GM18873 (cell line): Measurements from ENCODE around the gene ZNF608.

Source experiments
- ATAC-seq: cut with Tn5 transposase; IDR thresholded peaks from one replicate; pipeline ENCODE4 v1.9.1; 2021; ENCODE audit warnings: mild to moderate bottlenecking, moderate library complexity, moderate number of reproducible peaks; ENCODE audit not compliant: unreplicated experiment, low FRiP score

Gene ZNF608, protein sequence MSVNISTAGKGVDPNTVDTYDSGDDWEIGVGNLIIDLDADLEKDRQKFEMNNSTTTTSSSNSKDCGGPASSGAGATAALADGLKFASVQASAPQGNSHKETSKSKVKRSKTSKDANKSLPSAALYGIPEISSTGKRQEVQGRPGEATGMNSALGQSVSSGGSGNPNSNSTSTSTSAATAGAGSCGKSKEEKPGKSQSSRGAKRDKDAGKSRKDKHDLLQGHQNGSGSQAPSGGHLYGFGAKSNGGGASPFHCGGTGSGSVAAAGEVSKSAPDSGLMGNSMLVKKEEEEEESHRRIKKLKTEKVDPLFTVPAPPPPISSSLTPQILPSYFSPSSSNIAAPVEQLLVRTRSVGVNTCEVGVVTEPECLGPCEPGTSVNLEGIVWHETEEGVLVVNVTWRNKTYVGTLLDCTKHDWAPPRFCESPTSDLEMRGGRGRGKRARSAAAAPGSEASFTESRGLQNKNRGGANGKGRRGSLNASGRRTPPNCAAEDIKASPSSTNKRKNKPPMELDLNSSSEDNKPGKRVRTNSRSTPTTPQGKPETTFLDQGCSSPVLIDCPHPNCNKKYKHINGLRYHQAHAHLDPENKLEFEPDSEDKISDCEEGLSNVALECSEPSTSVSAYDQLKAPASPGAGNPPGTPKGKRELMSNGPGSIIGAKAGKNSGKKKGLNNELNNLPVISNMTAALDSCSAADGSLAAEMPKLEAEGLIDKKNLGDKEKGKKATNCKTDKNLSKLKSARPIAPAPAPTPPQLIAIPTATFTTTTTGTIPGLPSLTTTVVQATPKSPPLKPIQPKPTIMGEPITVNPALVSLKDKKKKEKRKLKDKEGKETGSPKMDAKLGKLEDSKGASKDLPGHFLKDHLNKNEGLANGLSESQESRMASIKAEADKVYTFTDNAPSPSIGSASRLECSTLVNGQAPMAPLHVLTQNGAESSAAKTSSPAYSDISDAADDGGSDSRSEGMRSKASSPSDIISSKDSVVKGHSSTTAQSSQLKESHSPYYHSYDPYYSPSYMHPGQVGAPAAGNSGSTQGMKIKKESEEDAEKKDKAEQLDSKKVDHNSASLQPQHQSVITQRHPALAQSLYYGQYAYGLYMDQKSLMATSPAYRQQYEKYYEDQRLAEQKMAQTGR (N-terminal part only)

DNA sequence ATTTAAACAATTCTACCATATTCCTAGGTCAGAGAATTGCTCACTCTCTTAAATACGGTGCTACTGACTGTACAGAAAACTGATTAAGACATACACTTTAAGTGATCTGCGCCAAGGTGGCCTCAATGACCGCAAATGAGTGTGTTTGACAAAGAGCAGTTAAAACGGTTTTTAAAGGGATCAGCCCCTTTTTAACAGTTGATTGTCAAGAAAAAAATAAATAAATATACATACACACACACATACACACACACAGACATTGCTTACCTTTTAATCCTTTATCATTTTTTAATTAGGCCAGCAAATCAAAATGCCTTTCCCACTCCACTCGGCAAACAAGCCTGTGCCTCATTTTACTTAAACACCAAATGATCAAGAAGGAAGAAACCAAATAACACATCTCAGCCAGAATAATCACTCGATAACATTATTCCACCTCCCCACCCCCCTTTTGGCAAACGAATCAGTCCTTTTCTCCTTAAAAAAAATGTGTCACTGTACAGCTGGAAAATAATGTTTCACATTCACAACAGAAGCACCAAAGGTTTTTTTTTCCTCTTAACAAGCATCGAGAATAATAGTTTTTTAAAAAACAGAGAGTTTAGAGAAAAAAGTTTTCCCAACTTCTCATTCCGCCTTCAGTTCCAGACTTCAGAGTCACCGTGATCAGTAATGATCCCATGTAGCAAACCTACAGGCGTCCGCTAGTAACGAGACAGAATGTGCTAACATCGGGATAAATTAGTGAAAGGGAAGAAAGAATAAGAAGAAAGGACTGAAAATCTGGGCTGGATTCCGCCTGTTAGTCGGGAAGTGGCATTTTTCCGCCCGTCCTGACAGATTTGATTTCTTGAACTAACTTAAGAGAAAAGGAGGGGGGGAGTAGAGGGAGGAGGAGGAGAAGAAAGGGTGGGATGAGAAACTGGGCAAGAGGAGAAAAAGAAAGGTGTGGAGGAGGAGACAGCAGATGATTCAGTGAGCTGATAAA lies at the start of gene ZNF608:
Gene ZNF608, minus strand, starts transcription at position 712 of the 988 bp plus-strand sequence. CDS start 1,650 bp downstream, outside the sequence.
- no peak for ATAC-seq

DNA sequence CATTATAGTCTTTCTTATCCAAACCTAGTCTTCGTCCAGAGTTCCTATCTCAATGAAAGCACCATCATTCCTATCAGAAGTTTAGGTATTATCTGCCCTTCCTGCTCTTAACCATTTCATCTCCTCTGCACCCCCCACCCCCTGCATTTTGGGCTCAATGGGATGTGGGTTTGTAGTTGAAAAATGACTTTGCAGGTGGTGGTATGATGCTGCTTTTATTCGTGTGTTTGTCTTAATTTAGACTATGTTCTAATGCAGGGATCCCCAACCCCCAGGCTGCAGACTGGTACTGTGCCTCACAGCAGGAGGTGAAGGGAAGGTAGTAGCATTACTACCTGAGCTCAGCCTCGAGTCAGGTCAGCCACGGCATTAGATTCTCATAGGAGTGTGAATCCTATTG lies 49.4 kb upstream of the ZNF608 start:
- no peak for ATAC-seq

DNA sequence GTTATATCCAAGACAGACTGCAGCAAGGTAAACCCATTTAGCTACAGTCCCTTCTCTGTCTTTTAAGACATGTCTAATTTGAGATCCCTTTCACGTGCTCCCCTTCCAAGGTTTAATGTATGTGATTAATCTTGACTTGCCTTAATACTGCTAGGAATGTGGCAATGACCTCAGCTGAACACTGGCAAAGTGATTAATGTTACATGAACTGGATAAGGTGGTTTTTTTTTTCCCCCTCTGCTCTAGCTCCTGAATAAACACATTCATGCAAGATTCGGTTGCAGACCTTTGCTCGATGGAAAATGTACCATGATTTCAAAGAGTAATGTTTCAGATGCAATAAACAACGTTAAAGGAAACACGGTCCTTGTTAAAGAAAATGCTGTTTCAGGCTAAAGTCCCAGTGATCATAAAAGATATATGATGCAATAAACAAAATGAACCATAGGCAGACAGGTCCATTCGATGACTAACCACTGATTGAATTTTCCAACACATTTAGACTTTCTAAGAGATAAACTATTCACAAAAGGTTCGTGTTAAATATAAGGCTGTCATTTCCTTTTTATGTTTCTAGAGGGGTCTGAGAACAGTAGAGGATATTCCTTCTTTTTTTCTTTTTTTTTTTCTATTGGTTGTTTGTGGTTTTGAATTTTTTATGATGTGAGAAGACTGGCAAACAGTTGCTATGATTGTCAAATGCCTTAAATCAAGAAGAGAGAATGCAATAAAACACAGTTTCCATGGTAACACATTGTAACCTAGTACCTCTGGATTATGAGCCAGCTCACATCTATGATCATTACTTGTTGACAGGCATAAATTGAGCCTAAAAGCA lies 44.7 kb upstream of the ZNF608 start:
- no peak for ATAC-seq

DNA sequence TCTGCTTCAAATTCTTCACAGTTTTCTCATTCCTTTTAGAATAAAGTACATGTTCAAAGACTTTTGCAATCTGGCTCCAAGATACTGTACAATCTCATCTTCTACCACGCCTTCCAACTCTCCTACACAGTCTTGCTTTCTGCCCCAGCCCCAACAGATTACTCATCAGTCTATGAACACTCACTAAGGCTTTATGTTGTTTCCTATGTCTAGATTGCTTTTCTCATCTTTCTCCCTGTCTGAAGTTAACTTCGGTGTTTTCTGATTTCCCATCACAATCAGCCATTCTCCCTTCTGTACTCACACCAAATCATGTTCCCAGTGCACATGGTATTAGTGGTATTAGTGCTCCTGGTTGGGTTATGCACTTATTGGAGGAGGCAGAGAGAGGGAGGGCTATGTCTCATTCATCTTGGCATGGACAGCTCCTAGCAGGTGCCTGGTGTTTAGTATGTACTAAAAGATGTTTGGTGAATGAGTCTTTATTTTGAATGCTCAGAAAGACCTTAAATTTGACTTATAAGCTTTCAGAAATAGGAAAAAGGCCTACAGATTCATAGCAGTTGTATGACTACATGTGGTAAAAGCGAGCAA lies 44.0 kb upstream of the ZNF608 start:
- ATAC-seq: no peak

DNA sequence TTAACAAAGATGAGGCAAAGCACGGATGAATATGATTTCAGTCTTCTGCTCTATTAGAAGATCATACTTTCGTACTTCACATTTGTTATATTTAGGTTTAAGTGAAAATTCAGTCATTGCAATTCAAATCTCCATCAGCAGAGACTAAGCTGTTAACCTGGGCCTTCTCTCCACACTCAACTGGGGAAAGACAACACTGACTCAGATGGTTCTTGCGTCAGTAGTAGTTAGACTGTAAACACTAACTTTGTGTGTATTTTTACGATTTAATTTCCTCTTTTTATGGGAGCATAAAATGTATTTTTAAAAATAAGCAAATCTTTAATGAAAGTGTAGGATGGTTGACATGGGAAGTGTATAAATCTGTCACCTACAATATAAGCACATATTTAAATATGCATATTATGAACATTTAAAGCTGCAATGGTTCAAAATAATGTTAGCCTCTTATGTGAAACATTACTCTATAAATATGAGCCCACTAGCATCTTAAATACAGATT lies 42.7 kb upstream of the ZNF608 start:
- ATAC-seq: no peak

DNA sequence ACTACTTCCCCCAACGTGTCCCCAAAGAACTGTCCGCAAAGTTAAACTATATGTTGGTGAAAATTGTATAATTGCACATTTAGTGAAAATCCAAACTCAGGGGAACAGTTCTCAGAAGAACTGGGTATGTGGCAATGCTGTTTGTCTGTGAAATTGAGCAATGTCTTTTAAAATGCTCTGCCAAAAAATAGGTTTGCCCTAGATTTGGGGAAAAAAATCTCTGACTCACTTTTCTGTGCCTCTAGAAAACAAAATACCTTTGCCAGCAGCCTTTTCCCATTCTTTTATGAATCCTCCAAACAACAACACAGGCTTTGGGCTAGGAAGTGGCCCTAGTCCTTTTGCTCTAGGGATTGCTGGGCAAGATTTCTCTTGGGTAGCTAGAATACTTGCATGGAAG lies 37.4 kb upstream of the ZNF608 start:
- no peak for ATAC-seq

DNA sequence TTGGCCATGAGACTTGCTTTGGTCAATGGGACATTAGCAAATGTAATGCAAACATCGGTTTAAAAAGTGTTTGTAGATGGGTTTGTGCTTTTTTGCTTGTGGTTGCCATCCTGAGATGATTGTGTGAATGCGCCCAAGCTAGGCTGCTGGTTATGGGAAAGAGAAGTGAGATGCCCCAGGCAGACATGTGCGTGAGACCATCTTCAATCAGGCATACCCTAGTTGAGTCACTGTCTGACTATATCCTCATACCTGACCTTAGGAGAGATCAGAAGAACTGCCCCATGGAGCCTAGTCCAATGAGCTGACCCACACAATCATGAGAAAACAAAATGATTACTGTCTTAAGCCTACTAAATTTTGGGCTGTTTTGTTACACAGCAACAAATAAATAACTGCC lies 36.8 kb upstream of the ZNF608 start:
- no peak for ATAC-seq

DNA sequence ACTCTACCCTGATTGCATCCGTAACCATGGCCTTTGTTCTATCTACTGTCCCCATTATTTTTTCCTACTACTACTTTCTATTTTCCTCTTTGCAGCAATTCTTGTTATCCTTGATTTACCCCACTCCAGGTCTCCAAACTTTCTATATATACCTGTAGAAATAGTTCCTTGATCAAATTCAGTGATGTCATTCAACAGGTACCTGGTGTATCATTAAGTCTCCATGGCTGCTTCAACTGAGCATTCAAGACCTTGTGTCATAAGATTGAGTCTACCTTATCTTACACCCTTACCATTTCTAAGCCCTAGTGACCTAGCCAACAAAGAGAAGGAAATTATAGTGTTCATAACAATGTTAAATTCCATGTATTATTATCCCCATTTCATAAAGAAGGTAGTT lies 35.8 kb upstream of the ZNF608 start:
- ATAC-seq: no peak

DNA sequence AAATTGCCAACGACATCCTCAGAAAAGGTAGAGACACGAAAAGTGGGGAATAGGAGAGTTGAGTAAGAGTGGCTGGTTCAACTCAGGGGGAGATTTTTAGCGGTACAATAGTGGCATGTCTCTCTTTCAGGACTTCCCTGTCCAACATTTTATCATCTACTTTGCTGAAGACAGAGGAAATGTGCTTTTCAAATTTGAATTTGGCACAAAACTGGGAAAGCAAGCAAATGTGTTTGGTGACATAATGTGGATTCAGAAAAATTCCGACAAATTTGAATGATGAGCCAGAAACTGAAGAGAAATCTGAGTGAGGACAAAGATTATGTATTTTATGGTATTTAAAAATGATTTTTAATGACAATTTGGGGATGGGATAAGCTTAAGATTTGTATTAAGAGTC lies 33.6 kb upstream of the ZNF608 start:
- no peak for ATAC-seq

DNA sequence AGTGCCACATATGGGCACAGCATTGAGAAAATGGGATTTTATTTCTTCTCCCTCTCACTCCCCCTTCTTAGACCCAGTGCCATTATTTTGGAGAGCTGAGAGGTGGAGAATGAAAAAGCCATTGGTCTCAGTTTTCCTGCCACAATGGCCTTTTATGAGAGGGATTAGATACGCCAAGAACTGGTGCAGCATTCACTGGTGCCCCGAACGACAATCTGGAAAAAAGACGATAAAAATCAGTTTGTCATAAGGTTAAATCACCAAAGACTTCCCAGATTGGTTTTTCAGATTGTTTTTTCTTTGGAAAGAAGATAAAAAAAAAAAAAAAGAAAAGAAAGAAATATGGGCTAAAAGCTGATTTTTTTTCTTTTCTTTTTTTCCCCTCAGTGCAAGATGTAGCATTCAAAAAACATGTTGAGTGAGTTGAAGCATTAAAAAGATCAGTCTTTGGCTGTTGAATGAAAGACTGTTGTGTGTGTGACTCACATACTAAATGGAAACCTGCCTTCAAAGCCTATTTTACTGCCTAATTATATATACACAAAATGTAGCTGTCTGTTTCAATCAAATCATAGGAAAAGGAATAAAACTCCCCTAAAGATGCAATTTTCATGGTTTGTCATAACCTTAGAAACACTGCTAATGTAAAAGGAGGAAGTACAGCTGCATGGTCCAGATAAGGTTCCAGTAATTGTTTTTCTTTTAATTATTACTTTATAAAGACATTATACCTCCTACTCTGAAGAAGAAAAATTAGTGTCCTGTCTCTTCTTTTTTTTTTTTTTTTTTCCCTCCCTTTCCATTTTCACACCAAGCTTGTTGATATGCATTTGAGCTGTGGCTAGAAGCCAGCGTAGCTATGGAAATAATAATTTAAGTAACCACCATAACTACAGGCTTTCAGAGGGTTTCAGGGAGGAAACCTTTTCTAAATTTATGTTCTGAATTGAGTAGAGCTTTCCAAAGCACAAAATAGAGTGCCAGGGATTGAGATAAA lies 27.2 kb upstream of the ZNF608 start:
- ATAC-seq: no peak

DNA sequence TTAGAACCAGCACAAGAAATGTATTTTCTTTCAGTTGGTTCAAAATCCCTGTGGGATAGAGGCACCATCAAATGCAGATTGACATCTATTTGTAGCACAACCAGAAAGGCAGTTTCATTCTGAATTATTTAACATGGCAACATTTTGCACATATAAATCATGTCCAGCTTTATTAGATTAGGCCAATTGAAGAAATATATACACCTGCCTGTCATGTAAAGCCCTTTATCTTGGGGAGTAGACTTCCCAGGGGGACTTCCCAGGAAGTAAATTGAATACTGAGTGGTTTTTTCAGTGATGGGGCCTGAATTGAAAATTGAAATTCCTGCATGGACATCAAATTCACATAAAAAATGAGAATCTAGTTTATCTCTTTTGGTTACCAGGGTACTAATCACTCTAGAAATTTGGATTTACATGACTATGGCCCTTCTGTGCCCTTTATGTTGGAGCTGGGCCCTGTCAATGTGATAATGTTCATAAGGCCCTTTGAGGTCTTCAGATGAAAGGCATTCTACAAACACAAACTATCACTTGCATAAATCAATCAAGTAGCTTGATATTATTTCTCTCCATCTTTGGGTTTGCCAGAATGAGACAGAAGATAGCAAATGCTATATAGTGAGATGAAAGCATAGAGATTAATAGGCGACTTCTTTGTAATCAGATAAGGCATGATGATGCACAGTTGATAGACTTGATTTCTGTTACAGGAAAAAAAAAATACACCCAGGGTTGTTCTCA lies 26.2 kb upstream of the ZNF608 start:
- ATAC-seq: no peak

DNA sequence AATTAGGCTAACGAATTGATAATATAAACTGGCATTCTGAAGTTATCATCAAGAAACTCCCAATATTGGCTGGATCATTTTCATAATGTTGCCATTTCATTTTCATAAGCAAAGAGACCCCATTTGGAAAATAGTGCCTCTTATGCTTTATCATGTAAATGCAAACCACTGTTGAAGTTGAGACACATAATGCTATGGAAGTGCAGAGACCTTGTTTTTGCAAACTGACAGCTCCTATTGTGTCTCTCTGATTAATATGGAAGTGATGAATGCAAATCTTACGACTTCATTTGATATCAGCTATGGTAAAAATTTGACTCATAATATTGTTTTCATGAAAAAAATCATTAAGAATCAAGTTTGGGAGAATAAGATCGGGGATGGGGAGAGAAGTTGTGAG lies 25.3 kb upstream of the ZNF608 start:
- ATAC-seq: no peak

DNA sequence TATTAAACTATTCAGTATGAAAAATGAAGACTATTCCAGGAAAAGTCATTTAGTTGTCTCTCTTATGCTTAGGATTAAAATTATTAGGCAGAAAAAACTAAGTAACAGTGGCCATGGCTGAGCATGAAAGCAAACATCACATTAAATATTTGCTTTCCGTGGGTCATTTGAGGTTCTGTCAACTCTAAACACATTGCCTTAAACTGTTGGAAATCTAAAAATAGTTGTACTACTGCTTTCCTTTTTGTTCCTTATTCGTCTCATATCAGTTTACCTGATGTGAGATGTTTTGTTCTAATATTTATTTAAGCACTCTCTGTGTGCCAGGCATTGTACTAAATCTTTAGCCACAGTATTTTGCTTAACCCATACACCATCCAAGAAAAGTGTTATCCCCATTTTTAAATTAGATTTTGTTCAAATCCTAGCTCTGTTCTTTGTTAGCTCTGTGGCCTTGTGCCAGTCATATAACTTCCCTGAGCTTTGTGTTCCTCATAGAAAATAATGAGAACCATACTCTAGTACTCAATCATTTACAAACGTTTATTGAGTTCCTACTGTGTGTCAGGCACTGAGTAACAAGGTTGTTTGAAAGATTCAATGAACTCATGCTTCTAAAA lies 18.7 kb upstream of the ZNF608 start:
- no peak for ATAC-seq

DNA sequence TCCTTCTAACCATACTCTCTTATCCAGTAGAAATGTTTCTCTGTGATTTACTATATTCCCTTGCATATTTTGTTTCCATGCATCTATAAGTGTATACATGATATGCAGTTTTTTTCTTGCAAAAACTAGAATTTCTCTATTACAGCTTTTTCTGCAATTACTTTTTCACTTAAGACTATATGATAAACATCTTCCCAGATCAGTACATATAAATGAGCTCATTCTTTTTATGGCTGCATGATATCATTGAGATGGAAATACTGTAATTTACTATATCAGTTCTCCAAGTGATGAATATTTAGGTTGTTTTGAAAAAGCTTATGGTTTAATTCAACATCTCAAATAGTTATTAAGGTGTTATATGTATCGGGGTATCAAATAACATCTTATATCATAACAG lies 18.1 kb upstream of the ZNF608 start:
- ATAC-seq: no peak

DNA sequence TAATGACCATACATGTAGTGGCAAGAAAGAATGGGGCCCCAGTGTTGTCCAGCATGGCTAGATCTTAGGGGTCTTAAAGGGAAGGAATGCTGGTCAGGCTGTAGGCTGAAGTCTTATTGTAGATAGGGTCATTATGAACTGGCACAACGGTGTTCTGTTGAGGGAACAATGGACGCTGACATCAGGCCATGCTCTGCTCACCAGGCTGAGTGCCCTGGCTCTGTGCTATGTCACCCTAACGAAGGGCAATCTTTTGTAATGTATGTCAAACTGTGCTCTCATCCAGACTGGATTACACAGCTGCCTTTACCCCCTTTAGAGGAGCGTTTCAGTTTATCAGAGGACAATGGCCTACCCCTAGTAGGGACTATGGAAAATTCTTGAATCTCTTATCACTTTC lies 14.6 kb upstream of the ZNF608 start:
- no peak for ATAC-seq

DNA sequence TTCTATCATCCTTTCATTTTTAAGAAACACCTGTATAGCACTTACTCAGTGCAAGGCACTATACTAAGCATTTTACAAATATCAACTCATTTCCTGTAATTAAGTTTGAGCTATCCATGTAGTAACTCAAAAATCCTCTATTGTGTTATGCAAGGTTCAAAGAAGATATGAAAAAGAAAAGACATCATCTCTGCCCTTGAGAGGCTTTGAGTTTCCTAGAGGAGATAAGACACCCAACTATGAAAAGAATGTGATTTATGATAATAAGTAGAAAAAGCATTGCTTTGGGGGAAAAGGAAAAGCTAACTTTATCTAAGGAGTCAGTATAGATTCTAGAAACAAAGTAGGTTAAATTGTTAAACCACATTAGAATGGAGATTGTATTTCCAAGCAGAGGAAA lies 14.2 kb upstream of the ZNF608 start:
- no peak for ATAC-seq
